Measurements from ENCODE around the gene SPEN.

DNA sequence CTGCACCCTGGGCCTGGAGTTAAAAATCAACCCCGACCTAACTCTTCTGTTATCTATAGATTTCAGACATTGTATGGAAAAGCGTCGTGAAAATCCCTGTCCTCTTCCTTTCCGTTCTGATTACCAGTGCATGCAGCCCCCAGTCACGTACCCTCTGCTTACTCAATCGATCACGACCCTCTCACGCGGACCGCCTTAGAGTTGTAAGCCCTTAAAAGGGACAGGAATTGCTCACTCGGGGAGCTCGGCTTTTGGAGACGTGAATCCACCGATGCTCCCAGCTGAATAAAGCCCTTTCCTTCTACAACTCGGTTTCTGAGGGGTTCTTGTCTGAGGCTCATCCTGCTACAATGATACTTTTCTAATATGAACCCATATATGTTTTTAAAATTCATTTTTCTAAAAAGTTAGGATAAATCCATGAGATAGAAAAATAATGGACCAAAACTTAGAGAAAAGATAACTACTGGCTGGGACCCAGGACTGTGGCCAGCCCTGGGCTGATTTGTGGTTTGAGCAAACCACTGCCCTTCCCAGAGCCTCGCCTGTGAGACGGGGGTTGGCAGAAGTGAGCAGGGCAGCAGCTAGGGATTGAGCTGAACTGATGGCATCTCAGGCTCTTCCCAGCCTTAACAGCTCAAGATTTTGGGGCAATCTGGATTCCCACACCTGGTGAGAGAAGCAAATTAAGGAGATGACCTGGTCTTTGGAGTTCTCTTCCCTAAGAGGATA, 45.1 kb upstream of the SPEN start:
- TF ChIP-seq, protein P1, sequence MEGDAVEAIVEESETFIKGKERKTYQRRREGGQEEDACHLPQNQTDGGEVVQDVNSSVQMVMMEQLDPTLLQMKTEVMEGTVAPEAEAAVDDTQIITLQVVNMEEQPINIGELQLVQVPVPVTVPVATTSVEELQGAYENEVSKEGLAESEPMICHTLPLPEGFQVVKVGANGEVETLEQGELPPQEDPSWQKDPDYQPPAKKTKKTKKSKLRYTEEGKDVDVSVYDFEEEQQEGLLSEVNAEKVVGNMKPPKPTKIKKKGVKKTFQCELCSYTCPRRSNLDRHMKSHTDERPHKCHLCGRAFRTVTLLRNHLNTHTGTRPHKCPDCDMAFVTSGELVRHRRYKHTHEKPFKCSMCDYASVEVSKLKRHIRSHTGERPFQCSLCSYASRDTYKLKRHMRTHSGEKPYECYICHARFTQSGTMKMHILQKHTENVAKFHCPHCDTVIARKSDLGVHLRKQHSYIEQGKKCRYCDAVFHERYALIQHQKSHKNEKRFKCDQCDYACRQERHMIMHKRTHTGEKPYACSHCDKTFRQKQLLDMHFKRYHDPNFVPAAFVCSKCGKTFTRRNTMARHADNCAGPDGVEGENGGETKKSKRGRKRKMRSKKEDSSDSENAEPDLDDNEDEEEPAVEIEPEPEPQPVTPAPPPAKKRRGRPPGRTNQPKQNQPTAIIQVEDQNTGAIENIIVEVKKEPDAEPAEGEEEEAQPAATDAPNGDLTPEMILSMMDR (IDR thresholded peaks at IDR 0.05), result no peak
- no peak for TF ChIP-seq POLR2A (IDR thresholded peaks at IDR 0.05)

Data from lower leg skin (tissue), 3 donors.